ENCODE data around the gene BMPR1A. TPM values are rescaled to one million over a fixed set of nuclear protein-coding genes. Genes with fewer than 3 reads are reported as not detected.
A peak's percentile ranks its signal among the peaks of the same experiment; 100 is the strongest.

Gene BMPR1A
- total RNA-seq, 1 experiment from 2014 or later = 42.6 TPM

- DNase-seq (ENCODE audit: low read depth, low spot score) (no peak), ATAC-seq (no peak; the same call in 1 of the 2 replicates)
- H3K4me2 ChIP-seq (ENCODE audit: low read length) = peak overlapping the region; percentile 99
- intact Hi-C loops (cut with micrococcal nuclease) = loop anchor here (5.0 kb wide), 2 partner anchors 185 to 250 kb away; no protein-coding TSS in a partner anchor
- peak overlapping the region; percentile 63 to 87 for H3K4me3 ChIP-seq (replicated peaks in 1 of 2; ENCODE audit: low read depth in 1 of 2, low read length in 2 of 2)
- TF ChIP-seq CTCF (IDR thresholded peaks at IDR 0.05 in 2 of 3, conservative IDR thresholded peaks at IDR 0.05 in 1 of 3; ENCODE audit: borderline replicate concordance in 1 of 3, insufficient read depth in 1 of 3, low read depth in 2 of 3, low read length in 2 of 3) = no peak
- TF ChIP-seq CEBPB (IDR thresholded peaks at IDR 0.05; ENCODE audit: low read depth) = no peak
- RAD21 ChIA-PET (ENCODE audit: low non-redundant PET in 1 of 2, low total read pairs in 2 of 2, uncharacterized antibody in 2 of 2, unreplicated experiment in 2 of 2) = no interaction called here
- H4K20me1 ChIP-seq (ENCODE audit: insufficient read depth) = no peaks in the 10 kb centered on the region
- POLR2A ChIA-PET = interaction anchor here (0.7 kb wide), 1 partner anchor 139 kb away, joined by 3 read pairs; no protein-coding TSS in a partner anchor
- H3K9me2 ChIP-seq (ENCODE audit: insufficient read depth) = no peaks in the 10 kb centered on the region
- TSS peak; percentile 90 for BruUV-seq (replicated peaks)
- CTCF ChIA-PET = interaction anchor here (0.6 kb wide), 1 partner anchor 45 kb away, joined by 3 read pairs; no protein-coding TSS in a partner anchor
- no peaks in the 10 kb centered on the region for H3K79me2 ChIP-seq (ENCODE audit: insufficient read depth, low read length)
- H3K27ac ChIP-seq (ENCODE audit: low read depth, low read length) = peak overlapping the region; percentile 98
- H3K36me3 ChIP-seq (ENCODE audit: control insufficient read depth in 1 of 2, insufficient read depth in 2 of 2, low read length in 2 of 2) = no peaks in the 10 kb centered on the region
- peak overlapping the region; percentile 84 for H3K9ac ChIP-seq (ENCODE audit: low read length)
- H3K4me1 ChIP-seq (ENCODE audit: control insufficient read depth in 1 of 2, insufficient read depth in 2 of 2, low read length in 2 of 2) = peaks cover 8 to 19% of the 10 kb centered on the region in 2 experiments; a peak in 3 of 4 replicates
- no peaks in the 10 kb centered on the region for H3K27me3 ChIP-seq (ENCODE audit: insufficient read depth, low read length)
- peak overlapping the region; percentile 77 for H2AFZ ChIP-seq (ENCODE audit: low read depth, low read length, poor library complexity, severe bottlenecking)
- H3K9me3 ChIP-seq (ENCODE audit: control insufficient read depth in 1 of 2, insufficient read depth in 1 of 2, low read depth in 1 of 2, low read length in 2 of 2) = no peaks in the 10 kb centered on the region
Measured at GRCh38 chr10:86712317-86712707, 44.1 kb upstream of the BMPR1A start.

GRCh38 chr10:86715156-86715795, 41.1 kb upstream of the BMPR1A start:
- BruUV-seq (replicated peaks) = no TSS peak
- ChIA-PET CTCF (no interaction called here), POLR2A (interaction anchor here (0.6 kb wide), 1 partner anchor 25 kb away, joined by 5 read pairs; no protein-coding TSS in a partner anchor)
- TF ChIP-seq POLR2A (IDR thresholded peaks at IDR 0.05; ENCODE audit: borderline replicate concordance, extremely low read depth, insufficient read depth, insufficient read length) (no peak), TCF7L2 (IDR thresholded peaks at IDR 0.05; ENCODE audit: borderline replicate concordance, extremely low read depth, insufficient read depth, insufficient read length) (no peak), FOSL1 (IDR thresholded peaks at IDR 0.05; ENCODE audit: low read depth) (no peak), SRF (IDR thresholded peaks at IDR 0.05; ENCODE audit: low read depth) (no peak), SP1 (IDR thresholded peaks at IDR 0.05; ENCODE audit: low read depth) (no peak), CBX3 (IDR thresholded peaks at IDR 0.05; ENCODE audit: low read depth) (no peak), ZBTB33 (IDR thresholded peaks at IDR 0.05; ENCODE audit: extremely low read depth, insufficient replicate concordance, low read length) (no peak)
- TF ChIP-seq, protein P1, sequence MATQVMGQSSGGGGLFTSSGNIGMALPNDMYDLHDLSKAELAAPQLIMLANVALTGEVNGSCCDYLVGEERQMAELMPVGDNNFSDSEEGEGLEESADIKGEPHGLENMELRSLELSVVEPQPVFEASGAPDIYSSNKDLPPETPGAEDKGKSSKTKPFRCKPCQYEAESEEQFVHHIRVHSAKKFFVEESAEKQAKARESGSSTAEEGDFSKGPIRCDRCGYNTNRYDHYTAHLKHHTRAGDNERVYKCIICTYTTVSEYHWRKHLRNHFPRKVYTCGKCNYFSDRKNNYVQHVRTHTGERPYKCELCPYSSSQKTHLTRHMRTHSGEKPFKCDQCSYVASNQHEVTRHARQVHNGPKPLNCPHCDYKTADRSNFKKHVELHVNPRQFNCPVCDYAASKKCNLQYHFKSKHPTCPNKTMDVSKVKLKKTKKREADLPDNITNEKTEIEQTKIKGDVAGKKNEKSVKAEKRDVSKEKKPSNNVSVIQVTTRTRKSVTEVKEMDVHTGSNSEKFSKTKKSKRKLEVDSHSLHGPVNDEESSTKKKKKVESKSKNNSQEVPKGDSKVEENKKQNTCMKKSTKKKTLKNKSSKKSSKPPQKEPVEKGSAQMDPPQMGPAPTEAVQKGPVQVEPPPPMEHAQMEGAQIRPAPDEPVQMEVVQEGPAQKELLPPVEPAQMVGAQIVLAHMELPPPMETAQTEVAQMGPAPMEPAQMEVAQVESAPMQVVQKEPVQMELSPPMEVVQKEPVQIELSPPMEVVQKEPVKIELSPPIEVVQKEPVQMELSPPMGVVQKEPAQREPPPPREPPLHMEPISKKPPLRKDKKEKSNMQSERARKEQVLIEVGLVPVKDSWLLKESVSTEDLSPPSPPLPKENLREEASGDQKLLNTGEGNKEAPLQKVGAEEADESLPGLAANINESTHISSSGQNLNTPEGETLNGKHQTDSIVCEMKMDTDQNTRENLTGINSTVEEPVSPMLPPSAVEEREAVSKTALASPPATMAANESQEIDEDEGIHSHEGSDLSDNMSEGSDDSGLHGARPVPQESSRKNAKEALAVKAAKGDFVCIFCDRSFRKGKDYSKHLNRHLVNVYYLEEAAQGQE (IDR thresholded peaks at IDR 0.05; ENCODE audit: low read depth) = no peak

More at GRCh38 chr10:86715156-86715795, 41.1 kb upstream of the BMPR1A start:
- H3K36me3 ChIP-seq (ENCODE audit: control insufficient read depth in 1 of 2, insufficient read depth in 2 of 2, low read length in 2 of 2) = no peaks in the 10 kb centered on the region
- no peak overlapping the region for H2AFZ ChIP-seq (ENCODE audit: low read depth, low read length, poor library complexity, severe bottlenecking)
- H3K4me3 ChIP-seq (replicated peaks in 1 of 2; ENCODE audit: low read depth in 1 of 2, low read length in 2 of 2) = no peak overlapping the region
- peaks cover 8 to 17% of the 10 kb centered on the region in 2 experiments; a peak in 3 of 4 replicates for H3K4me1 ChIP-seq (ENCODE audit: control insufficient read depth in 1 of 2, insufficient read depth in 2 of 2, low read length in 2 of 2)
- no peaks in the 10 kb centered on the region for H3K79me2 ChIP-seq (ENCODE audit: insufficient read depth, low read length)
- intact Hi-C loops (cut with micrococcal nuclease) = no loop called here
- H3K4me2 ChIP-seq (ENCODE audit: low read length) = no peak overlapping the region
- RAD21 ChIA-PET (ENCODE audit: low non-redundant PET in 1 of 2, low total read pairs in 2 of 2, uncharacterized antibody in 2 of 2, unreplicated experiment in 2 of 2) = no interaction called here
- no peak overlapping the region for H3K9ac ChIP-seq (ENCODE audit: low read length)
- no peaks in the 10 kb centered on the region for H4K20me1 ChIP-seq (ENCODE audit: insufficient read depth)
- DNase-seq (ENCODE audit: low read depth, low spot score) = no peak
- no peaks in the 10 kb centered on the region for H3K9me3 ChIP-seq (ENCODE audit: control insufficient read depth in 1 of 2, insufficient read depth in 1 of 2, low read depth in 1 of 2, low read length in 2 of 2)
- H3K27me3 ChIP-seq (ENCODE audit: insufficient read depth, low read length) = no peaks in the 10 kb centered on the region
- no peaks in the 10 kb centered on the region for H3K9me2 ChIP-seq (ENCODE audit: insufficient read depth)
- H3K27ac ChIP-seq (ENCODE audit: low read depth, low read length) = no peak overlapping the region
- ATAC-seq = no peak
